Activated CD4-positive, alpha-beta T cell treated with anti-CD3 and anti-CD28 coated beads, Interleukin-10, Interleukin-2, amounts not matched to agents 100 ng/mL and 50 ng/mL, durations not matched to agents 16 hours and 8 hours (primary cell): Measurements from ENCODE around the gene SUCLG2.

Source experiments
- DNase-seq: peaks from one replicate; pipeline ENCODE4 v3.0.0-alpha.2; 2020

The SUCLG2 gene

DNA sequence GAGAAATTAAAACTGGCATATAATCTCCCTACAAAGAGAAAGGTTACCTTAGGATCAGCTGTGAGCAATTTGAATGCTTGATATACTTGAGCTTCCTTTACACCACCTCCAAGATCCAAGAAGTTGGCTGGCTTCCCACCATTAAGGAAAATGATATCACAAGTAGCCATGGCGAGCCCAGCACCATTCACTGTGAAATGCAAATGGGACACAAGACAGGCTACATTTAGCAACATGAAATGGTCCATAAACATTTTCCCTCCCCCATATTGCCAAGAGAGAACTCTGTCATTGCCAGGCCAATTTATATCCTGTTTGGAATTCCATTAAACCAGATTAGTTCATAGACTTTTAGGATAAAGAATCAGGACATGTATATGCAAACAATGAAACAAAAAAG lies 158.7 kb downstream of the SUCLG2 start:
- no peak for DNase-seq

DNA sequence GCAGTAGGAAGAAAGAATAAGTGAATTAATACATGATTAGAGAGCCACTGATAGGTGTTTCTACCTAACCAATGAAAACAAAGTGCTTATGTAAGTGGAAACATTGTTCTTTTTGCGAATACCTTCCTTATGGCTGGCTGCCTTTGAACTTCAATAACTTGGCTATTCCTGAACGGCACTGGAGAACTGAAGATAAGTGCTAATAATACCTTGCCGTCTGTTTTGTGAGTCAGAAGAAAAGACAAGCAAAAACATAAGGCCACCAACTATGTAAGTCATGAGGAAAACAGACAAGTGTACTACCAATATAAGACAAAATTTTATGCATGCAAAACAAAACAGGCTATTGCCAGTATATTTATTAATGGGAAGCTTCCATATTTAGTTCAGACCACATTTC lies 160.6 kb downstream of the SUCLG2 start:
- DNase-seq, result no peak

DNA sequence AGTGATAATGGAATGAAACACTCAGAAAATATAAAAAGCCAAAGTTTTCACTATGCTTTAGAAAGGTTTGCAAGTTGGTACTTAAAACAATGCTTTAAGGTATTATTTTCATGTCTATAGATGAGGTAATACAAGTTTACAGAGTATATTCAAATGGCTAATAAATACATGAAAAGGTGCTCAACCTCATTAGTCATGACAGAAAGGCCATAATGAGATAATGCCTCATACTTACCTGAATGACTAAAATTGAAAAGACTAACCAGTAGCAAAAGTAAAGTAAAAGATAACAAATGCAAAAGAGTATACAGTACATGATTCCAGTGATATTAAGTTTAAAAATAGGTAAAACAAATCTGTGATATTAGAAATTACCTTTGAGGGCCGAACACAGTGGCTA lies 163.8 kb downstream of the SUCLG2 start:
- DNase-seq, result no peak

DNA sequence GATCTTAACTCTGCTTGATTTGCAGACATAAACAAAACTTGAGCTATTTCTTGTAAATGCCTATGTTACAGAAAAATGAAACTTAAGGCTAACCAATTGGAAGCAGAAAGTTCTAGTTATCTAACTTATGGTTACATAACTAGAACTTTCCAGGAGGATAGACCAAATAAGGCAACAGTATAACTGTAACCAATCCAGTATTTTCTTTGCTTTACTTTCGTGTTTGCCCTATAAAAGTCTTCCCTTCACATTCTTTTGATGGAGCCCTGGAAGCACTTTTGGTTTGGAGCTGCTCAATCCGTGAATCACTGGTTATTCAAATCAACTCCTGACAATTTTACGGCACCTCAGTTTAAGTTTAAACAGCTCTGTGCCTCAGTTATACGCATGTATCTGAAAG lies 164.6 kb downstream of the SUCLG2 start:
- DNase-seq, result no peak

DNA sequence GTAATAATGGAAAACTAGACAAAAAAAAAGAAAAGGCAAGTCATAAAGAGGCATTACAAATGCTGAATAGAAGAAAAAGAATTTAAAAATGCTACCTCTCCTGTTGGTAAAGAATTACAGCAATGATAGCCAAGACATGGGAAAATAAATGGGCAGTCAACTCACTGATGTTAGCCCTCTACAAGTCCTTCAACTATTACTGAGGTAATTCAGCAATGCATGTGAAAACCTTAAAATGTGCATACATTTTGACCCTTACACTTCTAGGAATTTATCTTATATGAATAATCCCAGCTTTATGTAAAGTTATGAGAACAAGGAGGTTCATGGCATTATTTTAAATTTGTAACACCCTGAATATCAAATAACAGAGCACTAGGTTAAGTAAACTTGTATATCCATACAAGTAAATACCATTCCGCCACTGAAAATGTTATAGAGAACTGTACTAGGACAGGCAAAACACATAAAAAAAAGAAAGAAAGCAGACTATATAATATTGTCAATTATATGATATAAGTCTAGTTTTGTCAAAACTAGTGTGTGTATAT lies 166.8 kb downstream of the SUCLG2 start:
- no peak for DNase-seq

DNA sequence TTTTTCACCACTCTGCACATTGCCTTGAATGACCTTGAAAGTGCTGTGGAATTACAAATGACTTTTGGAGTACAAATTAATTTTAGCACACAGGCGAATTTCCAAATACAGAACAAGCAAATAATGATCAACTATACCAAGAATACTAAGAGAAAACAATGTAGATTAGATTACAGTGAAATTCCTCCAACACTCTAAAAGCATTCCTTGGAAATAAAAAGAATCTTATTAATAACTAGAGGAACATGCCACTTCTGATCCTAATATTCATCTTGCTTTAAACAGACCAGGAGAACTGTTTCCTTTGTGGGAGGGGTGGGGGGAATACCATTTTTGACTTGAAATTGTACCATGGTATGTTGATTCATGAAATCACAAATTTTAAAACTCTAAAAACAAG lies 167.5 kb downstream of the SUCLG2 start:
- no peak for DNase-seq

DNA sequence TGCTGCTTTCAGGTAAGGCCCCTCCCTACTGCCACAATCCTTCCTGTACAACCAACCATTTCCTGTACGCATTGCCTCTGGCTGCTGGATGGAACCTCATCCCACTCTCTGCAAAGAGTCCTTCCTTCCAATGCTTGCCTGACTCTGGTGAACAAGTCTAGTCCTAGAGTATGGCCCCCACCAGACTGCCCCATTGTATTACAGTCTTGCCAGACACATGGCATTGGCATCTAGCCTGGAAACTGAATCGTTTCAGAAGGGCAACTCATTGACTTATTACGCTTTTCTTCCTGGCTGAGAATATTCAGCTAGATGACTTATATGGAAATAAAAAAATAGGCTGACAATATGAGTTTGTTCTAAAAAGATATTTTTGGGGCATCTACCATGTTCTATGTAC lies 170.3 kb downstream of the SUCLG2 start:
- no peak for DNase-seq

DNA sequence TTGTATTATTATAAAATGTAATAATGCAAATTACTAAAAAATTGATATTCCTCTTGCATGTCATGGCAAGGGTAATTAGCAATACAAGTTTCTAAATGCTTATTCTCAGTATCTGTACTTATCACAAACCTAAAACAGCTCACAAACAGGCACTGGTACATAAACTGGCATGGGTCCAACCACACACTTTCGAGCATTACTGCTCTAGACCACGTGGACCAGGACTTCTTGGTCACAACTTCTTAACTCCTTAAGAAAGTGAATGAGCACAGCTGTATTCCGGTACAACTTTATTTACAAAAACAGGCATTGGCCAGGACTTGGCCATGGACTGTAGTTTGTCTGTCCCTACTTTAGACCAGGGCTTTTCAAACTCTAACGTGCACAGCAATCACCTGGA lies 173.3 kb downstream of the SUCLG2 start:
- DNase-seq, result no peak

DNA sequence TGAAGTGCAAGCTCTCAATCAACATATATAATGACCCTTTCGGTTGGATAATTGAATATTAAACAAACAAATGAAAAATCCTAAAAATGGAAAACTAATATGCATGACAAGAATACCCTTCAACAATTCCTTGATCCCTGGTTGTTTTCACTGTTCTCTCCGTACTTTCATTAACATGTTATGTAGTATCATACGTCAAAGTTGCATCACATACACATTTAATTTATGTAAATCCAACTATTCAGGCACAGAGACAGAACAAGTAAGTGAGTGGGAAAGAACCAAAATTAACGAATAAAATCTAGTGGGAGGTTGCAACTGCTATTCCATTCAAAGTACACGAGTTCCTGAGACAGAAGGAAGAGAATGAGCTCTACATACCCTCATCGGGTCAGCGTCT lies 176.0 kb downstream of the SUCLG2 start:
- DNase-seq, result no peak

DNA sequence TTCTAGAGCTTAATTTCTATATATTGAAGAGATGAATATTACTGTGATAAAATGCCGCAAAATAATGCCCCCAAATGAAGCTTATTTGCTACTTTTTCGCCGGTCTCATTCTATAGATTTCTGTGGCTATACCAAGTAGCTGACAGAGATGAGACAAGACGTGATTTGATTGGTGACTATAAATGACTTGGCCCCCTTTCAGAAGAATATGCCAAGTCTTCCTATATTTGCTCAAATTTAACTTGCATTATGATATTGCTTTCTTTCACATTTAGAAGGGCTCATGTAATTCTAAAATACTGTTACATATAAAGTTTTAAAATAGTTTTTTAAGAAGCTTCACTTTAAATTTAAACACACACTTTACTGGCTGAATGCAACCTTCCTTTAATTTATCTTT lies 180.1 kb downstream of the SUCLG2 start:
- no peak for DNase-seq

DNA sequence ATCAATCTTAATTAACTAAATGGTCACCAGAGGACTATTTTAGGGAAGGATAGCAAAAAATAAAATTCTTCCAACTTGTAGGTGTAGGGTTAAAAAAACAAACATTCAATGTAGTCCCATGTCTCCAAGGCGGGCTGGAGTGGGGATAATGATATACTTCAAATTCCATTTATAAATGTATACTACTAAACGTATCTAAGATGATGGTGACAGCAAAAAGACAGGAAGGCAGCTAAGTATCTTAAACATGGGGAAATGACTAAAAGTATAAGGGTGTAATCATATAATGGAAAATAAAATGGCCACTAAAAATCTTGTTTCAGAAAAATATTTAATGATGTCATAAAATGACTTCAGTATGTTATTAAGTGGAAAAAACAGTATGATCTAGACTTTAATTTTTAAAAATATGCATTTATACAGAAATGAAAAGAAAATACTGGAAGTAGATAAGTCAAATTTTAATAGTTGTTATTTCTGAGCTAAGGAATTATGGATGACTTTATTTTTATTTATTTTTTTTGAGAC lies 181.7 kb downstream of the SUCLG2 start:
- DNase-seq, result no peak

DNA sequence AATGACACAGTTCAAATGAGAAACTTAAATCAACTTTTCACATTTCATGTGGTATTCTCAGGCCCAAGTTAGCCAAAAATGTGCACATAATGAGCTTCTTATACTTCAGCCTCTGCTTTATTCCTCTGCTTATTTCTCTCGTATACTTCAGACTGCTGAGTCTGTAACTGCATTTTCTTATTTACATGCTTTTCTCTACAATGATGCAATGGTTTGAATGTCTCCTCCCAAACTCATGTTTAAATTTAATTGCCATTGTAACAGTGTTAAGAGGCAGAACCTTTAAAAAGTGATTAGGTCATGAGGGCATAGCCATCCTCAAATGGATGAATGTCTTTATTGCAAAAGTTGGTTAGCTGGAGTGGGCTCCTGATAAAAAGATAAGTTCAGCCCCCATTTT lies 184.2 kb downstream of the SUCLG2 start:
- DNase-seq, result no peak

DNA sequence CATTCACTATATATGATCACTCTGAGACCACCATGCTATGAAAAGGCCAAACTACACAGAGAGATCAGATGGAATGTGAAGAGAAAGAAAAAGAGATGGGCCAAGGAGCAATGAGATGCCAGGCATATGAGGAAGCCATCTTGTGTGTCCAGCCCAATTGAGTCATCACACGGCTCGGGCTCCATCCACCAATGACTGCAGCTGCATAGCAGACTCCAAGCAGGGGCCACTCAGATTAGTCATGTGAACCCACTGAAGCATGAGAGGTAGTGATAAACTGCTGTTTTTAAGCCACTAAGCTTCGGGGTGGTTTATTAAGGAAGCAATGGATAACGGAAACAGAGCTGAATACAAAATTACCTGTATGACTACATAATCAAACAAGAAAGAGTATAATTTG lies 185.9 kb downstream of the SUCLG2 start:
- DNase-seq, result no peak

DNA sequence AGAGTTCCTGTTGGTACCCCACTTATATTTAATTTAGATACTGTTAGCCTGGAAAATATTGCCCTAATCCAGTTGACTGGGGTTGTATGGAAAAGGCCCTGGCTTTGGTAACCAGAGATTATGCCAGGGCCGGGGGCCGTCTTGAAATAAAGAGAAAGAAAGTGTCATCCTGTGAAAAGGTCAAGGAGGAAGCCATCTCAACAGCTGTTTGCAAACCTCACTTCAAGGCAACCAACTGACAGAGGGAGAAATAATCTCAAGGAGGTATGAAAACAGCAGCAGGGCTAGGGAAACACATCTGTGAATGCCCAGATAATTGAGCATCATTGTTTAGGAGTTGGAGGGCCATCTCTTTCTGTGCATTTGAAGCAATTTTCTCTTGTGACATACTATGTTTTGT lies 190.8 kb downstream of the SUCLG2 start:
- no peak for DNase-seq

DNA sequence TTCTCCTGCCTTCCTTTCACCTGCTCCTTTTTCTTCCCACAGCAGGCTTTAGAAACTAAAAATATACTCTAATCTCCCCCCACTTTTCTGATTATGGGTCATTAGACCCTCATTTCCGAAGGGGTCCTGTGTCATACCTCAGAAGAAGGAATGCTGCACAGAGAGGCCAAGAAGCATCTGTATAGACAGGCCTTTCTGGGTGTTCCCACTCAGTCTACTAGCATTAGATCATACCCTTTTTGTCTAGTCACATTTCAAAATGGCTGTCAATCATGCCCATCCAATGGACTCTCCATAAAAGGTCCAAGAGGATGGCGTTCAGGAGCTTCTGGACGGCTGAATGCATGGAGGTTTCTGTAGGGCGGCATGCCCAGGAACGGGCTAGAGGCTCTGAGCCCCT lies 192.2 kb downstream of the SUCLG2 start:
- no peak for DNase-seq

DNA sequence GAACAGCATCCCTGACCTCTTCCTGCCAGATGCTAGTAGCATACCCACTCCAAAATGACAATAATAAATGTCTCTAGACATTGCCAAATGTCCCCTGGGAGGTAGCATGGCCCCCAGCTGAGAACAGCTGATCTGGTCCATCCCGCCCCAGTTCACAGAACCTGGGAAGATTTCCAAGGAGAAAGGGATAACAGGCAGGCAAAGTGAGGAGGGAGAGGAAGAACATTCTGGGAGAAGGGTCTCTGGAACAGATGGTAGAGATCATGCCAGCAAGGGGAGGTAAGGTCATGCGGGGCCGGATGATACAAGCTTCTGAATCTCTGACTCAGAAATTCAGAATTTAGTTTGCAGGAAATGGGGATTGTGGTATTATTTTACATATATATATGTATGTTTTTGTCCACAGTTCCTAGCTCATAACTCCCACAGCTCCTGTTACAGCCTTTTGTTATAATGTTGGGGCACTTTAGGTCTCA lies 192.7 kb downstream of the SUCLG2 start:
- no peak for DNase-seq

DNA sequence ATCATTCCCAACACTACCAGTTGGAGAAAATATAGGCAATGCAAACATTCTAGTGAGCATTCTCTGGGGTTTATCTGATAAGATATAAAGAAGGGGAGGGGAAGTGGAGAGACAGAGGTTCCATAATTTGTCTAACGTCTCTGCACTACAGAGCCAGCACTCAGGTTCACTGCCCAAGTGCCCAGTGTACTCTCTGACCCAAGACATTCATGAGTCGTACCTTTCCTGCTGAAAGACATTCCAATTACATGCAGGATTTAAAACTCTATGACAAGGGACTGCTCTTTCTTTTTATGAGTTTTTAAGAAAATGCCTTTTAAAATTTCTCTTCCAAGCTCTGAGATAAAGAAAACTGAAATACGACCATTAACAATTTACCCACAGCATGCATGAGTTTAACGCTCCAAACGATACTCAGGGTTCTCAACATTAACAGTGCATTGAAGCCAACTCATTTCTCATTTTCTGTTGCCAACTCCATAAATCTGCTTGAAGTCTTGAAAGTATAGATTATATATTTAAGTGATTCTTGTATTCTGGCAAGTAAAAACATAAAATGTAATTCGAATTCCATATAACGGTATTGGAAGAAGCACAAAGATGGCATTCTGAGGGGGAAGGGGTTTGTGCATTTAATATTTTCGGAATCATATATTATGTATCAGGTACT lies 193.4 kb downstream of the SUCLG2 start:
- DNase-seq, result no peak

DNA sequence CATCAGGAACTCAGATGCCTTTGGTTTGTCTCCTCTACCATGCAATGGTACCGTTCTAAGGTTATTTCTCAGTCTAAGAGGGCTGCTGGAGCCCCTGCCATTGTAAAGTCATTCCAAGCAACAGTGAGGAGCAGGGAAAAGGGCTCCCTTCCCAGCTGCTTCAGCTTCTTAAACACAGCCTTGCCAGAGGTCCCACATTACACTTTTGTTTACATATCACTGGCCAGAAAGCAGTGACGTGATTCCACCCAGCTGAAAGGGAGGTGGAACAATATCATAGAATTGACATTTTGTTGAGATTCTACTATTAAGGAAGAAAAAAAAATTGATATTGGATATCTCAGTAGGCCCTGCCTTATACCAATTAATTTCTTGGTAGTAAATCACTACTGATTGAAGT lies 194.6 kb downstream of the SUCLG2 start:
- no peak for DNase-seq

DNA sequence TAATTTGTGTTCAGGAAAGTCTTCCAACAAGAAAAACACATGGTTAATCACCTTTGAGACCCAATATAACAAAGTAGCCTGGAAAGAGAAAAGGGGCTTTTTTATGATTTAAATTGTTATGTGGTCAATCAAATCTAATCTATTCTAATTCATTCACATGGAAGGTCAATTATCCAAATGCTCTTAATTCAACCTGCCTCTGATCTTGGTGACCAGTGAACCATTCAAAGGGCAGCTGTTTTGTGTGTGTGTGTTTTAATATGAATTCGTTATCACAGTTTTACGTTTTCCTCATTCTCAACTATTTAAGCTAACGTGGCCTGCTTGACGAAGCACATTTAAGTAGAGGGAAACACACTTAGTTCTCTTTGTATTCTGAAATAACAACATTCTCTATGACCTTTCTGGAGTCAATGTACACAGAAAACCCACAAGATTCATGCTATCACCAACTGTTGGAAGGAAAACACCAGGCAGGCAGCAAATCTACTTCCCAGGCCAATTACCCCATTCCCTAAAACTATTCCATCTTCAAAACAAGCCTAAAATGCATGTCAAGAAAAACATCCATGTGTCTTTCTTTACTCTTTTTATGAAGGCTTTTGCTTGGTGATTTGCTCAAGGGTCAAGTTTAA lies 195.4 kb downstream of the SUCLG2 start:
- DNase-seq, result no peak

DNA sequence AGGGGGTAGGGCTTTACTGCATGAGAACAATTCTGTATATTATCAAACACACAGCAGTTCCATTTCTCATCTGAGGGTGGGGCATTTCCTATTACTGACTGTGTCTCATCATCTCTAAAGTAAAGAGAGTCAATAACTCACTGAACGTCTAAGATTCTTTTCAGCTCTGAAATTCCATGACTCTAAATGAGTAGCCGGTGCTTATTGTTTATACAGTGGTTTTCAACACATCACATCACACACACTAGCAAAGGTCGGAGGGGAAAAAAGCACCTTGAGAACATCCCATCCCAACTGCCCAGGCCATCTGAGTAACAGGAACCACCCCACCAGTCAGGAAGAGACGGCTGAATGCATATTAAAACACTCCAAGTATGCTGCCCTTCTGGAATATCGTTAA lies 196.0 kb downstream of the SUCLG2 start:
- DNase-seq, result no peak

DNA sequence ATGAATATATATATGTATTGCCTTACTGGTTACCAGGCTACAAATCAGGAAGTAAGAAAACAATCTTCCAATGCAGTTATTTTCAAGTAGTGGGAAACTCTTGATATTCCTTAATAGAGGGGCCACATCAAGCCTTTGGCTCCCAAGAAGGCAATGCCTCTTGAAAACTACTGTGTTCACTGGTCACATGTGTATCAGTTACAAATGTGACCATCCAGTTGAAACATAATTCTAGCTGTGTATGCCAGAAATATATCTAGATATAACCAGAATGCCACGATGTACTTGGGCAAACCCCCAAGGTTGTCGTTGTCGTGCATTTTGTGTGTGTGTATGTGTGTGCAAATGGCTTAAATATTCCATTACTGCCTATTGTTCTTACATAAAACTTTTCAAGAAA lies 200.8 kb downstream of the SUCLG2 start:
- no peak for DNase-seq

DNA sequence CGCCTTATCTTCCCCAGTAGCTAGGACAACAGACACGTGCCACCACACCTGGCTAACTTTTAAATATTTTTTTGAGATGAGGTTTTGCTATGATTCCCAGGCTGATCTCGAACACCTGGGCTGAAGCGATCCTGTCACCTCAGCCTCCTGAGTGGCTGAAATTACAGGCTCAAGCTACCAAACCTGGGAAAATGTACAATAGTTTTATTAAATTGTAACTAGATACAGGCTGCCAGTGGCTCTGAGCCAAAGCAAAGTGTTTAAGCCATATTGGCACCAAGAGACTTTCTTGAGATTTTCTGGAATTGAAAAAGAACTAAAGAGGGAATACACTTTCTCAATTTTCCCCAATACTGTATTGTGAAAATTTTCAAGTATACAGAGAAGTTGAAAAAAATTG lies 204.3 kb downstream of the SUCLG2 start:
- DNase-seq, result no peak

DNA sequence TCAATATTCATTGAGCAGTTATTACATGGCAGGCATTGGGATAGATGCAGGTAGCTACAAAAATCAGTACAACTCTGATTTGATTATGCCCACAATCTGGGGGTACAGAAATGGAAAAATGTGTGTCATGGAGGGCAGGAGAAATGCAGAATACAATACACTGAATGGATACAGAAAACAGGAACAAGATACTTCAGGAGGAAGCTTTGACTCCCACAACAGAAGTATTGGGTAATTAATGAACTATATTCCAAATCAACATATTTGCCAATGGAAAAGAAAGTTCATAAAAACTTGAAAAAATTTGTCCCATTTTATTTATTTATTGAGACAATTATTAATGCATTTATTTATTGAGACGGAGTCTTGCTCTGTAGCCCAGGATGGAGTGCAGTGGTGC lies 207.0 kb downstream of the SUCLG2 start:
- DNase-seq, result no peak

DNA sequence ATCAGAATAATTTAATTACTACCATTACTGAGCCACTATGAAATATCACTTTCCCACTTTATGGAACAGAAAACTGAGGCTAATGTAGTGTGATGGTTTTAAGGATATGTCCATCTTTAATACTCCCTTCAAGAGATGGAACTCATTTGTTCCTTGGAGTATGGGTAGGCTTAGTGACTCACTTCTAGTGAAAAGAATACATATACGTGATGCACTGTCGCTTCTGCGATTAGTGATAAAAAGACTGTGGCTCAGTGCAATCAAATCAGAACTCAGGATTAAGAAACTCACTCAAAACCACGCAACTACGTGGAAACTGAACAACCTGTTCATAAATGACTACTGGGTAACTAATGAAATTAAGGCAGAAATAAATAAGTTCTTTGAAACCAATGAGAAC lies 216.6 kb downstream of the SUCLG2 start:
- no peak for DNase-seq

DNA sequence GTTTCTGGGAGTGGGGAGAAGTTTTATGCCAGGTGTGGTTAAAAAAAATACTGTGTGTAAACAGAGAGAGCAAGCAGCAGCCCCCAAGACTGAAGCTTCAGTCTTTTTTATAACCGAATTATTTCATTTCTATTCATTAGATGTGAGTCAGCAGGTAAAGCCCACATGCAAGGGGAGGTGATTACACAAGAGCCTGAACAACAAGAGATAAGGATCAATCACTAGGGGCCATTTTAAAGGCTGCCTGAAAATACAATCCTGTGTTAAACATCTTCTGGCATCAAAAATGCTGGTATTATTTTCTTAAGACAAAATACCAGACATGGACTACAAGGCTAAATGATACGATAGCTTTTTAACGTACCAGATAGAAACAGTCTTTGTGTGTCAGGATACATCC lies 217.3 kb downstream of the SUCLG2 start:
- no peak for DNase-seq
